HEK293T (cell line): ENCODE results near the gene FARP1.

Experiments
- CTCF ChIA-PET: fragments of 350-600 bp; formaldehyde crosslinking; extraction: SDS; loops from one replicate; lab custom pipeline; 2021; ENCODE audit warnings: antibody characterized with exemption, inconsistent platforms; lab: Yijun Ruan, JAX
- POLR2A ChIA-PET: fragments of 350-600 bp; formaldehyde crosslinking; extraction: SDS; loops from one replicate; lab custom pipeline; 2020; ENCODE audit warnings: antibody characterized with exemption, inconsistent platforms; lab: Yijun Ruan, JAX
- DNase-seq: peaks from one replicate; pipeline ENCODE4 v3.0.0; 2012; ENCODE audit warnings: mixed read lengths; ENCODE audit errors: extremely low spot score
- ARNT ChIP-seq: fragments of 450-650 bp; IDR thresholded peaks from 2 replicates; pipeline ENCODE4 v1.6.1; 2017; ENCODE audit warnings: mild to moderate bottlenecking
- BHLHE40 ChIP-seq: fragments of 450-650 bp; IDR thresholded peaks from 2 replicates; pipeline ENCODE4 v1.6.1; 2016; ENCODE audit warnings: mild to moderate bottlenecking, moderate library complexity, borderline replicate concordance
- CTBP1 ChIP-seq: fragments of 450-650 bp; IDR thresholded peaks from 2 replicates; pipeline ENCODE4 v1.6.1; 2016; ENCODE audit warnings: borderline replicate concordance
- ELF4 ChIP-seq: fragments of 450-650 bp; IDR thresholded peaks from 2 replicates; pipeline ENCODE4 v1.6.1; 2017; ENCODE audit warnings: antibody characterized with exemption
- FOXA1 ChIP-seq: fragments of 450-650 bp; IDR thresholded peaks from 2 replicates; pipeline ENCODE4 v1.6.1; 2016; ENCODE audit warnings: mild to moderate bottlenecking
- FOXK2 ChIP-seq: fragments of 450-650 bp; IDR thresholded peaks from 2 replicates; pipeline ENCODE4 v1.6.1; 2016; ENCODE audit warnings: mild to moderate bottlenecking
- FOXM1 ChIP-seq: fragments of 450-650 bp; IDR thresholded peaks from 2 replicates; pipeline ENCODE4 v1.6.1; 2017; ENCODE audit warnings: mild to moderate bottlenecking, borderline replicate concordance
- HDGF ChIP-seq: fragments of 450-650 bp; IDR thresholded peaks from 2 replicates; pipeline ENCODE4 v1.6.1; 2017; ENCODE audit warnings: antibody characterized with exemption, borderline replicate concordance
- L3MBTL2 ChIP-seq: fragments of 450-650 bp; conservative IDR thresholded peaks from 2 replicates; pipeline ENCODE4 v1.6.1; 2016; ENCODE audit warnings: mild to moderate bottlenecking
- LEF1 ChIP-seq: fragments of 450-650 bp; IDR thresholded peaks from 2 replicates; pipeline ENCODE4 v1.6.1; 2017; ENCODE audit warnings: mild to moderate bottlenecking, borderline replicate concordance
- NFRKB ChIP-seq: fragments of 450-650 bp; IDR thresholded peaks from 2 replicates; pipeline ENCODE4 v1.6.1; 2016; ENCODE audit warnings: mild to moderate bottlenecking, moderate library complexity
- SP1 ChIP-seq: fragments of 450-650 bp; IDR thresholded peaks from 2 replicates; pipeline ENCODE4 v1.6.1; 2017
- SUZ12 ChIP-seq: fragments of 450-650 bp; IDR thresholded peaks from 2 replicates; pipeline ENCODE4 v1.6.1; 2016; ENCODE audit warnings: mild to moderate bottlenecking
- TARDBP ChIP-seq: fragments of 450-650 bp; IDR thresholded peaks from 2 replicates; pipeline ENCODE4 v1.6.1; 2016
- ZNF384 ChIP-seq: fragments of 450-650 bp; IDR thresholded peaks from 2 replicates; pipeline ENCODE4 v1.6.1; 2016
- TF ChIP-seq, protein P1 (sequence below): fragments of 450-650 bp; IDR thresholded peaks from 2 replicates; pipeline ENCODE4 v1.6.1; 2016

The FARP1 gene

DNA sequence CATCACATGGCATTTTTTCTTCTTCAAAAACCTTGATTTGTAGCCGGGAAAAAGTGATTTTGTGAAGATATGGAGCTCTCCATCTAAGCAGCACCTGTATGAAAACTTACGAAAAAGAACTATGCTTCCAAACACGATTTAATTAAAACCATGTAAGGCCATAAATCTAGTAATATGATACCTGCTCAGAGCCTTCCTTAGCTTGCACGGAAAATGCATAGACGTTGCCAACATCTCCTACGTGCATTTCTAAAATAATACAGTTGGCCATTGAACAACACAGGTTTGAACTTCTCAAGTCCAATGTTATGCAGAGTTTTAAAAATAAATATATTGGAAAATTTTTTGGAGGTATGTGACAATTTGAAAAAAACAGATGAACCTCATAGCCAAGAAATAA lies 93.3 kb downstream of the FARP1 start:
- DNase-seq: no peak
- TF ChIP-seq, protein P1, sequence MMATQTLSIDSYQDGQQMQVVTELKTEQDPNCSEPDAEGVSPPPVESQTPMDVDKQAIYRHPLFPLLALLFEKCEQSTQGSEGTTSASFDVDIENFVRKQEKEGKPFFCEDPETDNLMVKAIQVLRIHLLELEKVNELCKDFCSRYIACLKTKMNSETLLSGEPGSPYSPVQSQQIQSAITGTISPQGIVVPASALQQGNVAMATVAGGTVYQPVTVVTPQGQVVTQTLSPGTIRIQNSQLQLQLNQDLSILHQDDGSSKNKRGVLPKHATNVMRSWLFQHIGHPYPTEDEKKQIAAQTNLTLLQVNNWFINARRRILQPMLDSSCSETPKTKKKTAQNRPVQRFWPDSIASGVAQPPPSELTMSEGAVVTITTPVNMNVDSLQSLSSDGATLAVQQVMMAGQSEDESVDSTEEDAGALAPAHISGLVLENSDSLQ: peak; percentile 28
- TF ChIP-seq ZNF384: no peak
- POLR2A ChIA-PET: no interaction called here
- CTCF ChIA-PET: no interaction called here

DNA sequence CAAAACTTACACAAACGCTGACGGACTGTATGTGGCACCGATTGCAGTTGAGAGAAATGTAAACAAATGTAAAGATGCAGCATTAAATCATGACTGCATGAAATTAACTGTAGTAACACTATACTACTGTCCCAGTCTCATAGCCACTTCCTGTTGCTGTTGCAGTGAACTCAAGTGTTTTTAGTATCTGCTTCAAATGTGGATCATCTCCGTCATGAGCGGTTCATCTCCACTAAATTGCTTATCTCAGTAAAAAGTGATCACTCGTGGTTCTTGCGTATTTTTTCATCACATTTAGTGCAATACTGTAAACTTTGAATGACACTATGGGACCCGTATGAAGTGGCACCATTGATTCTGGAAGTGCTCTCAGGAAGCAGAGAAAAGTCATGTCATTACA lies 94.4 kb downstream of the FARP1 start:
- TF ChIP-seq ZNF384 (no peak), CTBP1 (no peak), TARDBP (no peak), LEF1 (no peak), HDGF (no peak), L3MBTL2 (no peak), ELF4 (no peak), BHLHE40 (no peak), FOXM1 (no peak)
- TF ChIP-seq, protein P1: no peak
- POLR2A ChIA-PET: no interaction called here
- CTCF ChIA-PET: no interaction called here
- no peak for DNase-seq

DNA sequence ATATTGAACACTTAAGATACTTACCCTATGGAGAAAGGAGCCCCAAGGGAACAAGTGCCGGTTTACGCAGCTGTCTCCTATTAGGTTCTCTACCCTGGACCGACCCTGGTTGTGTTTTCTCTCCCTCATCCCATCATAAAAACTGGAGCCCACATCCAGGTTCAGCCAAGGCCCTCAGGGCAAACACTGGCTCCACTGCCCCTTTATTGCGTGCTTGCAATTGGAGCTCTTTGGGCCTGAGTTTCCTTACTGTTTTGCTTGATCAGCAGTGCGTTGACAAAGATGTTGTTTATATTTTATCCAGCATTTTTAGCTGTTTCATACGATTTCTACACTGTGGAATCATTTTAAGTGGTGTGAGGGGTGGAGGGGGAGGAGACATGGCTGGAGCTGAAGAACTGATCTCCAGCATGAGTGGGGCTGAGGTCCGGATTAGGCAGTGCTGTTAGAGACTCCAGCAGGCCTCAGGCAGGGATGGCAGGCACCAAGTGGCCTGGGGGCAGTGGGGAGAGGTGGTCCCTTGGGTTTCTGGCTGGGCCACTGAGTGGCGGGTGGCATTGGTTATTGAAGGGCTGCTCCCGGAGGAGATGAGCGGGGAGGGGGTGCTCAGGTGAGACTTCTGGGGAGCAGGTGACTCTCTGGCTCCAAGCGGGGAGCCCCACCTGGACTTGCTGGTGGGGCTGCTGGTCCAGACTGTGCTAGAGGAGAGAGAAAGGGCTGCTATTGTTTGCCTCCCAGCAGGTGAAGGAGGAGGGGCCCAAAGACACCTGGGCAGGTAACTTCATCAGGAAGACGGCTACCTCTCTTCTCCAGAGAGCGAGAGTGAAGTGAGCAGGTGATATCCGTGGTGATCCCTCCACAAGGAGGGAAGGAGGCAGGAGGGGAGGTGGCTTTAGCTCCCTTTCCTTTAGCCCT lies 96.5 kb downstream of the FARP1 start:
- no peak for DNase-seq
- ChIA-PET CTCF (no interaction called here), POLR2A (no interaction called here)
- TF ChIP-seq NFRKB (no peak), FOXM1 (no peak), FOXA1 (no peak), SUZ12 (no peak), SP1 (no peak), ARNT (no peak), ZNF384 (no peak)
- TF ChIP-seq, protein P1: no peak

DNA sequence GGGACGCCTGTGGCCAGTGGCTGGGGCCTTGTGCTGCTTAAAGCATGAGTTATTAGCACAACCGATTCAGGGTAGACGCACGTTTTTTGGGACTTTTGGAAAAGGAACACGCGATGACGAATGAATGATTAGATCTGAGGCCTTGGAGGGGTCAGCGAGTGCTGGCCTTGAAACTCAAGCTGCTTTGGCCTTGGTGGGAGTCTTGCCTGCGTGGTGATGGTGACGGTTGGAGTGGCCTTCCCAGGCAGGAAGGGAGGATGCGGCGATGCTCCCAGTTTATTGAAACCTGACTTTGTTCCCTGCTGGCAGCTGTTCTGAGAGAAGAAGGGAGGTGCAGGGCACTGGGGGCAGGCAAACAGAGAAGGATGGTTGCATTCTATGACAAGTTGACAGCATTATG lies 97.2 kb downstream of the FARP1 start:
- DNase-seq: no peak
- ChIA-PET CTCF (interaction anchor here (0.5 kb wide), 1 partner anchor 18 kb away, joined by 3 read pairs; no protein-coding TSS in a partner anchor), POLR2A (no interaction called here)
- no peak for TF ChIP-seq NFRKB
- TF ChIP-seq ELF4: no peak
- no peak for TF ChIP-seq ZNF384
- no peak for TF ChIP-seq L3MBTL2
- TF ChIP-seq FOXK2: no peak
- no peak for TF ChIP-seq FOXA1
- no peak for TF ChIP-seq FOXM1
- no peak for TF ChIP-seq SUZ12
- no peak for TF ChIP-seq HDGF
- TF ChIP-seq LEF1: no peak

DNA sequence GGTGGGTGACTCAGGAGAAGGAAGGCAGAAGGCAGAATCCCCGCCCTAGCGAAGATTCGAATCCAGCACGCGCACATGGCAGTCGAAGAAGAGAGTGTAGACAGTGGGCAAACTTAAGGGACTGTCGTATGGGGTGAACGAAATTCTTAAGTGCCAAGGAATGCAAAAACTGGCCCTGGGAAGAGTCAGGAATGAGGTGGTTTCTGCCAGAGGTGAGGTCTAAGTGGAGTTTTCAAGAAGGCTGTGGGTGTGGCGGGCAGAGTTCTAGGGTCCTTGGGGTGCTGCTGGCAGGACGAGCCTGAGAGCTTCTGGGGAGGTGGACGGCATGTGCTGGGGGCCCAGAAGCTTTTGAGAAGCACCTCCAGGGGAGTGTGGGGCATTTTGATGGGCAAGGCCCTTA lies 98.1 kb downstream of the FARP1 start:
- no peak for DNase-seq
- TF ChIP-seq ZNF384: no peak
- TF ChIP-seq FOXA1: no peak
- TF ChIP-seq HDGF: no peak
- TF ChIP-seq CTBP1: no peak
- TF ChIP-seq SP1: no peak
- TF ChIP-seq TARDBP: no peak
- TF ChIP-seq ELF4: no peak
- no peak for TF ChIP-seq NFRKB
- TF ChIP-seq BHLHE40: no peak
- TF ChIP-seq ARNT: no peak
- TF ChIP-seq L3MBTL2: no peak
- TF ChIP-seq, protein P1: no peak
- no peak for TF ChIP-seq FOXM1
- no peak for TF ChIP-seq LEF1
- no peak for TF ChIP-seq FOXK2
- no peak for TF ChIP-seq SUZ12
- ChIA-PET POLR2A (interaction anchor here (0.6 kb wide), 1 partner anchor 108 kb away, joined by 4 read pairs; no protein-coding TSS in a partner anchor), CTCF (no interaction called here)

DNA sequence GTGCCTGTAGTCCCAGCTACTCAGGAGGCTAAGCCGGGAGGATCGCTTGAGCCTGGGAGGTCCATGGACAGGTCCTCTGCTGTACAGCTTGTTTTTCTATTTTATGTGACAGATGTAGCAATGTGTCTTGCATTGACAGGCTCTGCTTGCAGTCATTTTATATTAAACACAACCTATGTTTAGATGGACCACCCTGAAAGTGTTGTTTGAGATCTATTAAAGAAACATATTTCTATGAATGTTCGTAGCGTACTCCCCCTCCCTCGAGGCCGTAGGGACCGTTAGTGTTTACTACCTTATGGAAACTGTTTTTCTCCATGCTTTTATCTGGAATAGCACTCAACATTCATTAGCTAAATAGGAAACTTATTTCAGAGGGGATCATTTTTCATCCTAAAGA lies 99.1 kb downstream of the FARP1 start:
- no peak for TF ChIP-seq FOXA1
- no peak for TF ChIP-seq SP1
- TF ChIP-seq, protein P1: no peak
- no peak for TF ChIP-seq ARNT
- TF ChIP-seq FOXK2: no peak
- TF ChIP-seq NFRKB: no peak
- TF ChIP-seq TARDBP: no peak
- no peak for TF ChIP-seq FOXM1
- CTCF ChIA-PET: no interaction called here
- DNase-seq: no peak
- POLR2A ChIA-PET: no interaction called here
